Activated CD8-positive, alpha-beta memory T cell treated with anti-CD3 and anti-CD28 coated beads, Interleukin-2, amount 50 U/mL, for 1 hour (primary cell): ENCODE data around the gene MBNL1.
"Not testable (repeated sequence)": the region's sequence is repeated elsewhere in the genome, so short reads cannot be mapped to it uniquely, and the experiment has no call there.

ENCODE experiments used
- DNase-seq: peaks from one replicate; pipeline ENCODE4 v3.0.0-alpha.2; 2020; ENCODE audit errors: extremely low read depth

The MBNL1 gene

GRCh38 chr3:152376351-152377183 lies 107.8 kb downstream of the MBNL1 start:
- no peak for DNase-seq

GRCh38 chr3:152377184-152377570 lies 108.4 kb downstream of the MBNL1 start:
- DNase-seq, result no peak

- no peak for DNase-seq
Measured at GRCh38 chr3:152379415-152380042, 110.8 kb downstream of the MBNL1 start.

- no peak for DNase-seq
Measured at GRCh38 chr3:152380043-152380442, 111.3 kb downstream of the MBNL1 start.

GRCh38 chr3:152381881-152382295 lies 113.2 kb downstream of the MBNL1 start:
- no peak for DNase-seq

GRCh38 chr3:152382312-152383135 lies 113.8 kb downstream of the MBNL1 start:
- DNase-seq, result no peak

GRCh38 chr3:152383136-152383606 lies 114.4 kb downstream of the MBNL1 start:
- no peak for DNase-seq

GRCh38 chr3:152384412-152384811 lies 115.7 kb downstream of the MBNL1 start:
- DNase-seq, result no peak

- no peak for DNase-seq
Measured at GRCh38 chr3:152385761-152386160, 117.0 kb downstream of the MBNL1 start.

GRCh38 chr3:152386208-152386607 lies 117.5 kb downstream of the MBNL1 start:
- no peak for DNase-seq

- no peak for DNase-seq
Measured at GRCh38 chr3:152388631-152389030, 119.9 kb downstream of the MBNL1 start.

- no peak for DNase-seq
Measured at GRCh38 chr3:152389316-152389934, 120.7 kb downstream of the MBNL1 start.

- DNase-seq, result no peak
Measured at GRCh38 chr3:152390647-152391046, 121.9 kb downstream of the MBNL1 start.

GRCh38 chr3:152391671-152392070 lies 122.9 kb downstream of the MBNL1 start:
- no peak for DNase-seq

GRCh38 chr3:152392272-152392880 lies 123.6 kb downstream of the MBNL1 start:
- DNase-seq, result no peak

- DNase-seq, result no peak
Measured at GRCh38 chr3:152394246-152394645, 125.5 kb downstream of the MBNL1 start.

- DNase-seq, result no peak
Measured at GRCh38 chr3:152395764-152396163, 127.0 kb downstream of the MBNL1 start.

GRCh38 chr3:152396867-152397266 lies 128.1 kb downstream of the MBNL1 start:
- no peak for DNase-seq

GRCh38 chr3:152397348-152397747 lies 128.6 kb downstream of the MBNL1 start:
- DNase-seq, result not testable (repeated sequence)

GRCh38 chr3:152398495-152398894 lies 129.8 kb downstream of the MBNL1 start:
- no peak for DNase-seq

- DNase-seq, result no peak
Measured at GRCh38 chr3:152399374-152399773, 130.6 kb downstream of the MBNL1 start.
